Endothelial cell of umbilical vein (primary cell): ENCODE results near the gene KIAA2012. TPM values are rescaled to one million over a fixed set of nuclear protein-coding genes. Genes with fewer than 3 reads are reported as not detected.

ENCODE experiments used
- BruUV-seq: library from RNA; stranded (reverse); fragments of 400-500 nt; replicated peaks from 2 replicates; lab custom pipeline; 2021; lab: Mats Ljungman, UMichigan
- CTCF ChIA-PET: fragments of 300-600, 350-600 bp; sonication (Branson Sonifier 250); formaldehyde crosslinking; loops from one replicate; lab custom pipeline; 2021; ENCODE audit warnings: antibody characterized with exemption, inconsistent platforms; lab: Charles Lee
- POLR2A ChIA-PET: fragments of 300-600, 350-600 bp; sonication (Branson Sonifier 250); formaldehyde crosslinking; loops from one replicate; lab custom pipeline; 2021; ENCODE audit warnings: antibody characterized with exemption, inconsistent platforms; lab: Charles Lee
- DNase-seq: peaks from one replicate; pipeline ENCODE4 v3.0.0-alpha.2; 2011; ENCODE audit warnings: low read depth, low spot score
- FAIRE-seq: peaks from 2 replicates; lab custom pipeline; 2011; peaks lifted over from hg19 to GRCh38; lab: Jason Lieb, UNC
- H2AFZ ChIP-seq: 2 replicates; pipeline ENCODE4 v1.6.0; 2012; ENCODE audit warnings: low read depth, low read length, control low read depth, inconsistent platforms
- H3K27ac ChIP-seq: 2 replicates; pipeline ENCODE4 v1.5.1; 2011; ENCODE audit warnings: low read depth, mild to moderate bottlenecking, control low read depth, low read length, moderate library complexity; ENCODE audit not compliant: insufficient read depth
- H3K27me3 ChIP-seq, 2 experiments: 2 replicates each; pipeline versions ENCODE4 v1.6.0 to v1.6.1; 2011; ENCODE audit warnings: low read length in 2 of 2, mixed read lengths in 1 of 2; ENCODE audit not compliant: control insufficient read depth in 2 of 2, insufficient read depth in 2 of 2
- H3K36me3 ChIP-seq, 2 experiments: 2 replicates in 1 of 2; 3 replicates in 1 of 2; pipeline ENCODE4 v1.5.1; 2011; ENCODE audit warnings: low read length in 2 of 2, mild to moderate bottlenecking in 1 of 2, moderate library complexity in 1 of 2; ENCODE audit not compliant: control insufficient read depth in 2 of 2, insufficient read depth in 2 of 2; ENCODE audit errors: extremely low read depth in 1 of 2
- H3K4me1 ChIP-seq: 3 replicates; pipeline ENCODE4 v1.5.1; 2011; ENCODE audit warnings: mild to moderate bottlenecking, low read length; ENCODE audit not compliant: control insufficient read depth, insufficient read depth; ENCODE audit errors: extremely low read depth
- H3K4me2 ChIP-seq: 2 replicates; pipeline ENCODE4 v1.6.1; 2011; ENCODE audit warnings: low read length, control low read depth, mixed read lengths; ENCODE audit not compliant: insufficient read depth
- H3K4me3 ChIP-seq, 3 experiments: fragments of 200-600 bp in 1 of 3; sonication (generic), shearing (Covaris generic) in 1 of 3; replicated peaks in 1 of 3; 2 replicates each; pipeline ENCODE4 v1.5.1; 2011 to 2016; ENCODE audit warnings: control low read depth in 3 of 3, low read length in 3 of 3, mild to moderate bottlenecking in 2 of 3, inconsistent platforms in 1 of 3, low read depth in 1 of 3, moderate library complexity in 1 of 3; ENCODE audit not compliant: insufficient read depth in 1 of 3
- H3K79me2 ChIP-seq: 2 replicates; pipeline ENCODE4 v1.6.0; 2012; ENCODE audit warnings: low read length, inconsistent platforms; ENCODE audit not compliant: control insufficient read depth, insufficient read depth
- H3K9ac ChIP-seq: replicated peaks from 2 replicates; pipeline ENCODE3; 2011; ENCODE audit warnings: low read length, control low read depth; ENCODE audit not compliant: insufficient read depth; ENCODE audit errors: extremely low read depth
- H3K9me1 ChIP-seq: replicated peaks from 3 replicates; pipeline ENCODE4 v1.6.0; 2011; ENCODE audit warnings: mild to moderate bottlenecking, low read length; ENCODE audit not compliant: control insufficient read depth, insufficient read depth; ENCODE audit errors: extremely low read depth
- H3K9me3 ChIP-seq: replicated peaks from 2 replicates; pipeline ENCODE4 v1.5.1; 2012; ENCODE audit warnings: low read length, inconsistent platforms; ENCODE audit not compliant: control insufficient read depth, insufficient read depth
- H4K20me1 ChIP-seq: replicated peaks from 2 replicates; pipeline ENCODE3; 2011; ENCODE audit warnings: mild to moderate bottlenecking, low read length; ENCODE audit not compliant: control insufficient read depth, insufficient read depth; ENCODE audit errors: extremely low read depth
- CTCF ChIP-seq, 2 donors: IDR thresholded peaks; 1 replicate in 1 of 2; 2 replicates in 1 of 2; pipeline ENCODE4 v1.5.1; 2011; ENCODE audit warnings: low read length in 2 of 2, mild to moderate bottlenecking in 2 of 2, moderate library complexity in 2 of 2, control low read depth in 1 of 2, inconsistent platforms in 1 of 2, low read depth in 1 of 2; ENCODE audit not compliant: insufficient read depth in 1 of 2; ENCODE audit errors: extremely low read depth in 1 of 2
- EZH2 ChIP-seq: IDR thresholded peaks from 2 replicates; pipeline ENCODE4 v1.6.1; 2012; ENCODE audit warnings: borderline replicate concordance, low read depth, mild to moderate bottlenecking, moderate library complexity, low read length, inconsistent platforms; ENCODE audit not compliant: severe bottlenecking
- FOS ChIP-seq: IDR thresholded peaks from 2 replicates; pipeline ENCODE4 v1.6.1; 2011; ENCODE audit warnings: mild to moderate bottlenecking, low read length, moderate library complexity, borderline replicate concordance; ENCODE audit not compliant: insufficient read depth
- GATA2 ChIP-seq: IDR thresholded peaks from 2 replicates; pipeline ENCODE4 v1.7.0; 2011; ENCODE audit warnings: low read depth, mild to moderate bottlenecking, moderate library complexity, mixed read lengths, low read length; ENCODE audit not compliant: insufficient read length, insufficient read depth
- JUN ChIP-seq: IDR thresholded peaks from 2 replicates; pipeline ENCODE4 v1.6.1; 2011; ENCODE audit warnings: borderline replicate concordance, low read depth; ENCODE audit not compliant: insufficient read length, insufficient read depth
- MYC ChIP-seq: IDR thresholded peaks from one replicate; pipeline ENCODE4 v1.6.1; 2011; ENCODE audit warnings: mild to moderate bottlenecking, low read depth, low read length
- POLR2A ChIP-seq: IDR thresholded peaks from 2 replicates; pipeline ENCODE4 v1.6.1; 2012; ENCODE audit warnings: low read depth, mild to moderate bottlenecking, control low read depth, low read length
- POLR2AphosphoS5 ChIP-seq: IDR thresholded peaks from 2 replicates; pipeline ENCODE4 v1.6.1; 2012; ENCODE audit warnings: low read depth, mild to moderate bottlenecking, control low read depth, low read length, moderate library complexity; ENCODE audit not compliant: insufficient read depth
- dilution Hi-C: fragments of 300-500 bp; cut with MboI; formaldehyde crosslinking; loops from one replicate; pipeline ENCODE4 v1.15.0; 2019; ENCODE audit warnings: low sequenced_read_pairs; ENCODE audit not compliant: extremely low pct_ligation_motif_present
- intact Hi-C: fragments of 100-400 bp; cut with micrococcal nuclease; formaldehyde crosslinking; loops from one replicate; pipeline ENCODE4 v1.10.0; 2022
- polyA plus RNA-seq, 4 experiments: library from polyadenylated mRNA; depleted of rRNA in 3 of 4; stranded (reverse) in 3 of 4; unstranded in 1 of 4; fragments of >200 nt; gene quantifications; 2 replicates each; pipeline versions ENCODE4 v1.2.1 to v1.2.3, GENCODE V29; 2011 to 2012; ENCODE audit warnings: missing spikeins in 1 of 4
- total RNA-seq: library from RNA; stranded (reverse); gene quantifications from 2 replicates; pipeline ENCODE4 v1.2.3, GENCODE V29; 2021
- TF ChIP-seq, protein P1 (sequence below): IDR thresholded peaks from 2 replicates; pipeline ENCODE4 v1.6.1; 2011; ENCODE audit not compliant: insufficient read depth, insufficient read length

Gene KIAA2012
- total and polyA plus RNA-seq, 2 donors (not counting 3 experiments of a cell fraction or from before 2014, with no cell fraction given): not detected

DNA sequence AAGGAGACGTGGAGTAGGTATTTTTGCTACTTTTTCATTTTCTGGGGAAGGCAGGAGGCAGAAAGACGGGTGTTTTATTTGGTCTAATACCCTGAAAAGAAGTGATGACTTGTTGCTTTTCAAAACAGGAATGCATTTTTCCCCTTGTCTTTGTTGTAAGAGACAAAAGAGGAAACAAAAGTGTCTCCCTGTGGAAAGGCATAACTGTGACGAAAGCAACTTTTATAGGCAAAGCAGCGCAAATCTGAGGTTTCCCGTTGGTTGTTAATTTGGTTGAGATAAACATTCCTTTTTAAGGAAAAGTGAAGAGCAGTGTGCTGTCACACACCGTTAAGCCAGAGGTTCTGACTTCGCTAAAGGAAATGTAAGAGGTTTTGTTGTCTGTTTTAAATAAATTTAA lies 36.0 kb upstream of the KIAA2012 start:
- TF ChIP-seq POLR2A: no peak
- no peak for TF ChIP-seq MYC
- TF ChIP-seq GATA2: no peak
- no peak for TF ChIP-seq FOS
- no peak for TF ChIP-seq JUN
- TF ChIP-seq, protein P1, sequence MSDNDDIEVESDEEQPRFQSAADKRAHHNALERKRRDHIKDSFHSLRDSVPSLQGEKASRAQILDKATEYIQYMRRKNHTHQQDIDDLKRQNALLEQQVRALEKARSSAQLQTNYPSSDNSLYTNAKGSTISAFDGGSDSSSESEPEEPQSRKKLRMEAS: no peak
- no peak for TF ChIP-seq EZH2
- TF ChIP-seq POLR2AphosphoS5: no peak
- TF ChIP-seq CTCF (IDR thresholded peaks at IDR 0.05; ENCODE audit: extremely low read depth in 1 of 2, insufficient read depth in 1 of 2, low read depth in 1 of 2, low read length in 2 of 2): no peak
- no peak for FAIRE-seq
- H3K79me2 ChIP-seq: no peaks in the 10 kb centered on the region
- POLR2A ChIA-PET: no interaction called here
- peaks cover 66 to 85% of the 10 kb centered on the region in 2 experiments for H3K27me3 ChIP-seq
- no peak for DNase-seq
- peaks cover 10% of the 10 kb centered on the region for H3K4me1 ChIP-seq
- H3K36me3 ChIP-seq: no peaks in the 10 kb centered on the region
- H3K27ac ChIP-seq: no peak overlapping the region
- H2AFZ ChIP-seq: no peak overlapping the region
- no peak overlapping the region for H3K9ac ChIP-seq
- no peak overlapping the region for H3K4me2 ChIP-seq
- no peaks in the 10 kb centered on the region for H3K9me1 ChIP-seq
- no peak overlapping the region for H3K4me3 ChIP-seq
- CTCF ChIA-PET: no interaction called here
- no peaks in the 10 kb centered on the region for H4K20me1 ChIP-seq
- dilution Hi-C loops (no loop called here), intact Hi-C loops (loop anchor here (10.0 kb wide), 1 partner anchor 242 kb away; no protein-coding TSS in a partner anchor)
- no TSS peak for BruUV-seq
- no peaks in the 10 kb centered on the region for H3K9me3 ChIP-seq
